WERI-Rb-1 (cell line): ENCODE data around the gene PCDHA10.
"Not testable (repeated sequence)": the region's sequence is repeated elsewhere in the genome, so short reads cannot be mapped to it uniquely, and the experiment has no call there.

ENCODE experiments used
- DNase-seq: peaks from one replicate; pipeline ENCODE4 v3.0.0-alpha.2; 2020
- H3K27ac ChIP-seq: fragments of 250-450 bp; sonication (Bioruptor Pico); 2 replicates; pipeline ENCODE4 v1.5.1; 2020; ENCODE audit warnings: mild to moderate bottlenecking, moderate library complexity
- H3K27me3 ChIP-seq: fragments of 250-450 bp; sonication (Bioruptor Pico); 2 replicates; pipeline ENCODE4 v1.5.1; 2021; ENCODE audit warnings: mild to moderate bottlenecking, low read depth, moderate library complexity; ENCODE audit not compliant: insufficient read depth, severe bottlenecking
- H3K36me3 ChIP-seq: fragments of 250-450 bp; sonication (Bioruptor Pico); 2 replicates; pipeline ENCODE4 v1.5.1; 2020; ENCODE audit warnings: mild to moderate bottlenecking, moderate library complexity
- H3K4me3 ChIP-seq: 2 replicates; pipeline ENCODE4 v1.5.1; 2011; ENCODE audit warnings: low read depth, mild to moderate bottlenecking, control low read depth, low read length
- H3K9me3 ChIP-seq: fragments of 250-450 bp; sonication (Bioruptor Pico); 2 replicates; pipeline ENCODE4 v1.5.1; 2021; ENCODE audit warnings: mild to moderate bottlenecking, moderate library complexity; ENCODE audit not compliant: severe bottlenecking
- TF ChIP-seq, protein P1 (sequence below): IDR thresholded peaks from 2 replicates; pipeline ENCODE4 v1.5.1; 2011; ENCODE audit warnings: low read depth, mild to moderate bottlenecking, control low read depth, inconsistent platforms, low read length

The PCDHA10 gene

DNA sequence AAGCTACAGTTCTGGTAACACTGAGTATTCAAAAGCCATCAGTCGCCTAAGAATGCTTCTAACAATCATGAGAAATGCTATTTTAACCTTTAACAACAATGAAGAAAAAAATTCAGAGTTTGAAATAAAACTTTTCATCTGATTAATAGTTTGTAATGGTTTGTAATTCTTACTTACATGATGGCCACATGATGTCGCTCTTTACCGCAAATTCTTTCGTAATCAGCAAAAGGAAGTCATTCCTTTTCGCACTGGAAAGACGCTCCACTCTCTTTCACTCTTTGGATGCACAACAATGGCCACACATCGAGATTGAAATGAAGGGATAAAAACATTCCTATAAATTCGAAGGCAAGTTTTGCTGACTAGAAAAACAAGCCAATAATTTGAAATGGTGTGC lies 21.7 kb upstream of the PCDHA10 start, which contains the start of gene PCDHA7:
Gene PCDHA7, plus strand, starts transcription at position 277 of the 400 bp plus-strand sequence. Its CDS starts 115 bp downstream, at position 392.
- no peaks in the 10 kb centered on the region for H3K27me3 ChIP-seq
- peak within 1 kb of the TSS; percentile 70 for H3K27ac ChIP-seq
- no peaks in the 10 kb centered on the region for H3K36me3 ChIP-seq
- no peak for DNase-seq
- peak within 1 kb of the TSS; percentile 81 for H3K4me3 ChIP-seq
- peaks cover 3% of the 10 kb centered on the region for H3K9me3 ChIP-seq
- TF ChIP-seq, protein P1, sequence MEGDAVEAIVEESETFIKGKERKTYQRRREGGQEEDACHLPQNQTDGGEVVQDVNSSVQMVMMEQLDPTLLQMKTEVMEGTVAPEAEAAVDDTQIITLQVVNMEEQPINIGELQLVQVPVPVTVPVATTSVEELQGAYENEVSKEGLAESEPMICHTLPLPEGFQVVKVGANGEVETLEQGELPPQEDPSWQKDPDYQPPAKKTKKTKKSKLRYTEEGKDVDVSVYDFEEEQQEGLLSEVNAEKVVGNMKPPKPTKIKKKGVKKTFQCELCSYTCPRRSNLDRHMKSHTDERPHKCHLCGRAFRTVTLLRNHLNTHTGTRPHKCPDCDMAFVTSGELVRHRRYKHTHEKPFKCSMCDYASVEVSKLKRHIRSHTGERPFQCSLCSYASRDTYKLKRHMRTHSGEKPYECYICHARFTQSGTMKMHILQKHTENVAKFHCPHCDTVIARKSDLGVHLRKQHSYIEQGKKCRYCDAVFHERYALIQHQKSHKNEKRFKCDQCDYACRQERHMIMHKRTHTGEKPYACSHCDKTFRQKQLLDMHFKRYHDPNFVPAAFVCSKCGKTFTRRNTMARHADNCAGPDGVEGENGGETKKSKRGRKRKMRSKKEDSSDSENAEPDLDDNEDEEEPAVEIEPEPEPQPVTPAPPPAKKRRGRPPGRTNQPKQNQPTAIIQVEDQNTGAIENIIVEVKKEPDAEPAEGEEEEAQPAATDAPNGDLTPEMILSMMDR, result 0 out of 2 replicates have a peak, but pooled peaks have one; percentile 15

DNA sequence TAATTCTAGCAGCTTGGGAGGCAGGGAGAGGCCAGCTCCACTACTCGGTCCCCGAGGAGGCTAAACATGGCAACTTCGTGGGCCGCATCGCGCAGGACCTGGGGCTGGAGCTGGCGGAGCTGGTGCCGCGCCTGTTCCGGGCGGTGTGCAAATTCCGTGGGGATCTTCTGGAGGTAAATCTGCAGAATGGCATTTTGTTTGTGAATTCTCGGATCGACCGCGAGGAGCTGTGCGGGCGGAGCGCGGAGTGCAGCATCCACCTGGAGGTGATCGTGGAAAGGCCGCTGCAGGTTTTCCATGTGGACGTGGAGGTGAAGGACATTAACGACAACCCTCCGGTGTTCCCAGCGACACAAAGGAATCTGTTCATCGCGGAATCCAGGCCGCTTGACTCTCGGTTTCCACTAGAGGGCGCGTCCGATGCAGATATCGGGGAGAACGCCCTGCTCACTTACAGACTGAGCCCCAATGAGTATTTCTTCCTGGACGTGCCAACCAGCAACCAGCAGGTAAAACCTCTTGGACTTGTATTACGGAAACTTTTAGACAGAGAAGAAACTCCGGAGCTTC lies 21.2 kb upstream of the PCDHA10 start:
- peak overlapping the region; percentile 70 for H3K27ac ChIP-seq
- not testable (repeated sequence) for H3K27me3 ChIP-seq

DNA sequence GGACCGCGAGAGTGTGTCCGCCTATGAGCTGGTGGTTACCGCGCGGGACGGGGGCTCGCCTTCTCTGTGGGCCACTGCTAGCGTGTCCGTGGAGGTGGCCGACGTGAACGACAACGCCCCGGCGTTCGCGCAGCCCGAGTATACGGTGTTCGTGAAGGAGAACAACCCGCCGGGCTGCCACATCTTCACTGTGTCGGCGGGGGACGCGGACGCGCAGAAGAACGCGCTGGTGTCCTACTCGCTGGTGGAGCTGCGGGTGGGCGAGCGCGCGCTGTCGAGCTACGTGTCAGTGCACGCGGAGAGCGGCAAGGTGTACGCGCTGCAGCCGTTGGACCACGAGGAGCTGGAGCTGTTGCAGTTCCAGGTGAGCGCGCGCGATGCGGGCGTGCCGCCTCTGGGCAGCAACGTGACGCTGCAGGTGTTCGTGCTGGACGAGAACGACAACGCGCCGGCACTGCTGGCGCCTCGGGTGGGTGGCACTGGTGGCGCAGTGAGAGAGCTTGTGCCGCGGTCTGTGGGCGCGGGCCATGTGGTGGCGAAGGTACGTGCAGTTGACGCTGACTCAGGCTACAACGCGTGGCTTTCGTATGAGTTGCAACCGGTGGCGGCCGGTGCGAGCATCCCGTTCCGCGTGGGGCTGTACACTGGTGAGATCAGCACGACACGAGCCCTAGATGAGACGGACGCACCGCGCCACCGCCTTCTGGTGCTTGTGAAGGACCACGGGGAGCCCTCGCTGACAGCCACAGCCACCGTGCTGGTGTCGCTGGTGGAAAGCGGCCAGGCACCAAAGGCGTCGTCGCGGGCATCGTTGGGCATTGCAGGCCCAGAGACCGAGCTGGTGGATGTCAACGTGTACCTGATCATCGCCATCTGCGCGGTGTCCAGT lies 19.8 kb upstream of the PCDHA10 start:
- Histone ChIP-seq H3K36me3 (no peaks in the 10 kb centered on the region), H3K27ac (no peak overlapping the region), H3K9me3 (peaks cover 2% of the 10 kb centered on the region), H3K27me3 (no peaks in the 10 kb centered on the region), H3K4me3 (no peak overlapping the region)
- TF ChIP-seq, protein P1, result no peak
- no peak for DNase-seq

More for the DNA sequence above, 21.2 kb upstream of the PCDHA10 start:
- not testable (repeated sequence) for H3K9me3 ChIP-seq, H3K36me3 ChIP-seq
- TF ChIP-seq, protein P1, result 0 out of 2 replicates have a peak, but pooled peaks have one; percentile 15
- peak; percentile 33 for DNase-seq
- H3K4me3 ChIP-seq, result peak overlapping the region; percentile 81

DNA sequence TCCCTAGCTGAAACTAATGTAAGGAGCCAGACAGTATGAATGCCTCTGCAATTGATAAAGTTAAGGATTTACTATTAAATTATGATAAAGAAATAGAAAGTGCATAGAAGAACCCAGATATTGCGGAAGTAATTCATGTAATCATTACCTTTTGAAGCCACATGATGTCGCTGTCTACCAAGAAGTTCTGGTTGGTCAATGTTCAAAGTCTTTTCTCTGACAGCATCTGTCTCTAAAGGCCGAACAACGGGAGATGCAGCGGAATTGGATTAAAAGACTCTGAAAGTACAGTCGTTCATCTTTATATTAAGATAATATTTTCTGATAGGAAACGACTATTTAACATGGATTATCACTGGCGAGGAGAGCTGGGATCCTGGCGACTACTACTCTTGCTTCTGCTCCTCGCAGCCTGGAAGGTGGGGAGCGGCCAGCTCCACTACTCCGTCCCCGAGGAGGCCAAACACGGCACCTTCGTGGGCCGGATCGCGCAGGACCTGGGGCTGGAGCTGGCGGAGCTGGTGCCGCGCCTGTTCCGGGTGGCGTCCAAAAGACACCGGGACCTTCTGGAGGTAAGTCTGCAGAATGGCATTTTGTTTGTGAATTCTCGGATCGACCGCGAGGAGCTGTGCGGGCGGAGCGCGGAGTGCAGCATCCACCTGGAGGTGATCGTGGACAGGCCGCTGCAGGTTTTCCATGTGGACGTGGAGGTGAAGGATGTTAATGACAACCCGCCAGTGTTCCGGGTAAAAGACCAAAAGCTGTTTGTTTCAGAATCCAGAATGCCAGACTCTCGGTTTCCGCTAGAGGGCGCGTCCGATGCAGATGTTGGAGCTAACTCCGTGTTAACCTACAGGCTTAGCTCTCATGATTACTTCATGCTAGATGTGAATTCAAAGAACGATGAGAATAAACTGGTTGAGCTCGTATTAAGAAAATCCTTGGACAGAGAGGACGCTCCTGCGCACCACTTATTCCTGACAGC lies 14.4 kb upstream of the PCDHA10 start, which contains the start of gene PCDHA8:
Gene PCDHA8, plus strand, starts transcription at position 210 of the 985 bp plus-strand sequence. Its CDS starts 135 bp downstream, at position 345.
- TF ChIP-seq, protein P1, result peak; percentile 28; the same call in 1 of the 2 replicates
- peaks cover 4% of the 10 kb centered on the region for H3K9me3 ChIP-seq
- DNase-seq, result no peak
- H3K27ac ChIP-seq, result no peak within 1 kb of the TSS
- H3K36me3 ChIP-seq, result no peaks in the 10 kb centered on the region
- H3K4me3 ChIP-seq, result peak within 1 kb of the TSS; percentile 29
- H3K27me3 ChIP-seq, result no peaks in the 10 kb centered on the region
